Caki2 (cell line): Measurements from ENCODE around the gene AP2S1. TPM values are rescaled to one million over a fixed set of nuclear protein-coding genes. Genes with fewer than 3 reads are reported as not detected.
A peak's percentile ranks its signal among the peaks of the same experiment; 100 is the strongest.
"Not testable (repeated sequence)": the region's sequence is repeated elsewhere in the genome, so short reads cannot be mapped to it uniquely, and the experiment has no call there.

Source experiments
- DNase-seq: peaks from one replicate; pipeline ENCODE4 v3.0.0-alpha.2; 2015; ENCODE audit warnings: low read depth
- in situ Hi-C: cut with HindIII; loops from 2 replicates; pipeline ENCODE4 v1.10.0; 2016; ENCODE audit warnings: low sequenced_read_pairs, low pct_unique_long_range_greater_than_20kb, mixed read lengths
- total RNA-seq: library from RNA; depleted of rRNA; stranded (reverse); fragments of >200 nt; shearing (Covaris generic); gene quantifications from 2 replicates; pipeline ENCODE4 v1.2.3, GENCODE V29; 2014; ENCODE audit warnings: low replicate concordance

The AP2S1 gene
- total RNA-seq, 1 experiment from 2014 or later = 329 TPM

GRCh38 chr19:46872967-46873366 is 22.3 kb upstream of the AP2S1 start:
- in situ Hi-C loops = no loop called here
- no peak for DNase-seq

GRCh38 chr19:46871173-46871572 is 20.5 kb upstream of the AP2S1 start:
- DNase-seq, in situ Hi-C loops: not testable (repeated sequence)

GRCh38 chr19:46868025-46868802 is 17.6 kb upstream of the AP2S1 start:
- no peak for DNase-seq
- in situ Hi-C loops = no loop called here

GRCh38 chr19:46867170-46867569 is 16.5 kb upstream of the AP2S1 start:
- in situ Hi-C loops = no loop called here
- DNase-seq = no peak

GRCh38 chr19:46866407-46867136 is 15.9 kb upstream of the AP2S1 start:
- no peak for DNase-seq
- in situ Hi-C loops = no loop called here

- DNase-seq = peak; percentile 87
- in situ Hi-C loops = no loop called here
Observed at GRCh38 chr19:46863818-46864629, 13.4 kb upstream of the AP2S1 start.

- no peak for DNase-seq
- in situ Hi-C loops = no loop called here
Observed at GRCh38 chr19:46862974-46863632, 12.5 kb upstream of the AP2S1 start.

GRCh38 chr19:46862503-46862834 is 11.8 kb upstream of the AP2S1 start:
- DNase-seq = no peak
- in situ Hi-C loops = no loop called here

GRCh38 chr19:46861691-46862502 is 11.3 kb upstream of the AP2S1 start:
- in situ Hi-C loops = no loop called here
- no peak for DNase-seq

- no peak for DNase-seq
- in situ Hi-C loops = no loop called here
Observed at GRCh38 chr19:46860846-46861690, 10.4 kb upstream of the AP2S1 start, which contains the start of gene ARHGAP35. TSS of gene ARHGAP35 (plus strand) at chr19:46860997. CDS start at chr19:46918676, 57,679 bp downstream.

- DNase-seq = peak; percentile 100
- in situ Hi-C loops = no loop called here
Observed at GRCh38 chr19:46860125-46860845, 9.6 kb upstream of the AP2S1 start.

- no peak for DNase-seq
- in situ Hi-C loops = no loop called here
Observed at GRCh38 chr19:46859637-46860124, 9.0 kb upstream of the AP2S1 start.

- DNase-seq = peak; percentile 97
- in situ Hi-C loops = no loop called here
Observed at GRCh38 chr19:46856062-46857022, 5.7 kb upstream of the AP2S1 start.

GRCh38 chr19:46854698-46855097 is 4.1 kb upstream of the AP2S1 start:
- in situ Hi-C loops, DNase-seq: not testable (repeated sequence)

- in situ Hi-C loops = no loop called here
- no peak for DNase-seq
Observed at GRCh38 chr19:46852830-46853229, 2.2 kb upstream of the AP2S1 start.
